SIG-M5 (cell line): ENCODE data around the gene NKX6-2.
"Not testable (repeated sequence)": the region's sequence is repeated elsewhere in the genome, so short reads cannot be mapped to it uniquely, and the experiment has no call there.

Source experiments
- DNase-seq: peaks from one replicate; lab custom pipeline; 2025; lab: John Stamatoyannopoulos, UW

The NKX6-2 gene

GRCh38 chr10:132779549-132780294, 6.2 kb downstream of the NKX6-2 start:
- no peak for DNase-seq

GRCh38 chr10:132777441-132777840, 8.5 kb downstream of the NKX6-2 start:
- no peak for DNase-seq

GRCh38 chr10:132776821-132777220, 9.1 kb downstream of the NKX6-2 start:
- DNase-seq, result no peak

GRCh38 chr10:132776186-132776585, 9.8 kb downstream of the NKX6-2 start:
- no peak for DNase-seq

- no peak for DNase-seq
Measured at GRCh38 chr10:132774902-132775863, 10.8 kb downstream of the NKX6-2 start.

GRCh38 chr10:132774181-132774901, 11.6 kb downstream of the NKX6-2 start:
- DNase-seq, result no peak

- DNase-seq, result not testable (repeated sequence)
Measured at GRCh38 chr10:132772816-132773215, 13.1 kb downstream of the NKX6-2 start.

GRCh38 chr10:132770061-132771021, 15.6 kb downstream of the NKX6-2 start:
- DNase-seq, result no peak

GRCh38 chr10:132768346-132769248, 17.4 kb downstream of the NKX6-2 start:
- DNase-seq, result no peak

GRCh38 chr10:132766291-132766690, 19.7 kb downstream of the NKX6-2 start:
- DNase-seq, result no peak

GRCh38 chr10:132765435-132765834, 20.5 kb downstream of the NKX6-2 start:
- DNase-seq, result no peak

GRCh38 chr10:132764108-132764507, 21.8 kb downstream of the NKX6-2 start:
- no peak for DNase-seq

GRCh38 chr10:132763545-132763944, 22.4 kb downstream of the NKX6-2 start:
- no peak for DNase-seq

GRCh38 chr10:132762267-132762666, 23.7 kb downstream of the NKX6-2 start:
- no peak for DNase-seq

GRCh38 chr10:132761395-132762060, 24.4 kb downstream of the NKX6-2 start:
- no peak for DNase-seq

- DNase-seq, result no peak
Measured at GRCh38 chr10:132758865-132759264, 27.1 kb downstream of the NKX6-2 start.

GRCh38 chr10:132757171-132757570, 28.8 kb downstream of the NKX6-2 start:
- DNase-seq, result no peak

- DNase-seq, result no peak
Measured at GRCh38 chr10:132756591-132756990, 29.4 kb downstream of the NKX6-2 start.

GRCh38 chr10:132755166-132755711, 30.7 kb downstream of the NKX6-2 start:
- DNase-seq, result no peak
